ENCODE results near the gene PPM1L. TPM values are rescaled to one million over a fixed set of nuclear protein-coding genes. Genes with fewer than 3 reads are reported as not detected.
"Not testable (repeated sequence)": the region's sequence is repeated elsewhere in the genome, so short reads cannot be mapped to it uniquely, and the experiment has no call there.

The PPM1L gene
- total RNA-seq, 1 donor from 2014 or later = 30.1 TPM

DNA sequence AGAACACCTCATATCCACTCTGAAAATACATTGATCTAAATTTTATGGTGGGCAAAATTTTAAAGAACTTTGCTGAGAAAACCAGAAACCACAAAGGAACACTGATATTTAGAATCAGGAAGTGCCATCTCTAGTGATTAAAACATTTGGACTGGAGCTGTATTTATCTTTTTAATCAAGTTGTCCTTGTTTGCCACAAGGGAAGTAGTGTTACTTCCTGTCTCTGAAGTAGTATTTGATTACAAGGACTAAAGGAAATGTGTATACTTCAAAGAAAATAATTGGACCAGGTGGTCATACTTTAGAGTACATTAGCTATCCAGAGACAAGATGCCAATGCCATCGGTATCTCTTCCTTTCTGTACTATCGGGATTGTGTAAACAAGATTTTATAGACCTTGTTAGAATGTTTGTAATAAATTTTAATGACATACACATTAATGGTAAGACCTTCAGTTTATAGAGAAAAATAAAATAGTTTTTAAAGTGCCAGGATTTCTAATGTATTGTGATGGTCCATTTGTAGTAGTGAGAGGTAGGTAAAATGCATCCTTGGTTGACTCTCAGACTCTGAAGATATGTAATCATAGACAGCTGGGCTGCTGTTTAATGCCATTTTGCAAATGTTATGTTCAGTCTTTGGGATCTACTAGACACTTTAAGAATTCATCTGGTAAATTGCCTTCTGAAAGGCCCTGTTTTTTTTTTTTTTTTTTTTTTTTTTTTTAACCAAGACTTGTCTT lies 217.2 kb downstream of the PPM1L start:
- no peak for TF ChIP-seq CTCF (IDR thresholded peaks at IDR 0.05; ENCODE audit: unreplicated experiment)
- no peak overlapping the region for H3K4me3 Mint-ChIP-seq (ENCODE audit: low read depth)
- H3K36me3 Mint-ChIP-seq (ENCODE audit: insufficient read depth) = peaks cover 3% of the 10 kb centered on the region
- H3K9me3 Mint-ChIP-seq (ENCODE audit: low read depth) = peaks cover 7% of the 10 kb centered on the region
- no peak for DNase-seq (ENCODE audit: low spot score, unreplicated experiment)
- no peak overlapping the region for H3K27ac Mint-ChIP-seq
- no peaks in the 10 kb centered on the region for H3K4me1 Mint-ChIP-seq (ENCODE audit: low read depth)
- no peaks in the 10 kb centered on the region for H3K27me3 Mint-ChIP-seq

DNA sequence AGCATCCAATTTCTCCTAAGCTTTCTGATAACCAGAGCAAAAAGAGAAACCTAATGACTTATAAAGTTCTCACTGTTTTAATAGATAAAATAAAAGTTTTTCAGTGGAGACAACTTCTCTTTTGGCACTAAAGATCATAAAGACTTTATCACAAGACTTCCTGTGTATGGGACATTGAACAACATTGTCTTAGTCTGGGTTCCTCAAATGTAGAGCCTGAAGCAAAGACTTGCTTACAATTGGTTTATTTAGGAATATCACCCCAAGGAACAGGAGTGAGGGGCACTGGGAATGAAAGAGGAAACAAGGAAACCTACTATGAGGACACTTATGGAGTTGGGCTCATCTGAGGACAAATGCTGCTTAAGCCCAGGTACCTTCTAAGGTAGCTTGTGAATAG lies 221.7 kb downstream of the PPM1L start:
- Mint-ChIP-seq H3K4me1 (ENCODE audit: low read depth) (no peaks in the 10 kb centered on the region), H3K27ac (no peak overlapping the region), H3K4me3 (ENCODE audit: low read depth) (no peak overlapping the region), H3K36me3 (ENCODE audit: insufficient read depth) (peaks cover 9% of the 10 kb centered on the region), H3K27me3 (no peaks in the 10 kb centered on the region), H3K9me3 (ENCODE audit: low read depth) (peaks cover 11% of the 10 kb centered on the region)
- DNase-seq (ENCODE audit: low spot score, unreplicated experiment) = no peak
- TF ChIP-seq CTCF (IDR thresholded peaks at IDR 0.05; ENCODE audit: unreplicated experiment) = no peak

DNA sequence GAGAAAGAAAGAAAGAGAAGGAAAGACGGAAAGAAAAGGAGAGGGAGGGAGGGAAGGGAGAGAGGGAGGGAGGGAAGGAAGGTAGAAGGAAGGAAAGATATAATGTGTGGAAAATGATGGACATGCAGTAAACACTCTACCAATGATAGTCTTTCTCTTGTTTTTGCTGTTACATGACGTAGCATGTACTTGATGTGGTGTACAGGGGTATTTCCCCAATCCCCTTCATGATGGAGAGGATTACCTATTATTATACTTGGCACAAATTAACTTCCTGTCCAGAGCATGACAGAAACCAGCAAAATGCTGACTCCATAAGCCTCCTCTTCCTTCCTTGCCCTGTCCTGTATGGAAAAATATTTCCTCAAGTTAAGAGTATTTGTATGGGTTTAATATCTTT lies 224.7 kb downstream of the PPM1L start:
- H3K27me3 Mint-ChIP-seq = no peaks in the 10 kb centered on the region
- no peak overlapping the region for H3K27ac Mint-ChIP-seq
- peaks cover 16% of the 10 kb centered on the region for H3K9me3 Mint-ChIP-seq (ENCODE audit: low read depth)
- peaks cover 14% of the 10 kb centered on the region for H3K36me3 Mint-ChIP-seq (ENCODE audit: insufficient read depth)
- H3K4me1 Mint-ChIP-seq (ENCODE audit: low read depth) = no peaks in the 10 kb centered on the region
- no peak for DNase-seq (ENCODE audit: low spot score, unreplicated experiment)
- TF ChIP-seq CTCF (IDR thresholded peaks at IDR 0.05; ENCODE audit: unreplicated experiment) = no peak
- H3K4me3 Mint-ChIP-seq (ENCODE audit: low read depth) = no peak overlapping the region

DNA sequence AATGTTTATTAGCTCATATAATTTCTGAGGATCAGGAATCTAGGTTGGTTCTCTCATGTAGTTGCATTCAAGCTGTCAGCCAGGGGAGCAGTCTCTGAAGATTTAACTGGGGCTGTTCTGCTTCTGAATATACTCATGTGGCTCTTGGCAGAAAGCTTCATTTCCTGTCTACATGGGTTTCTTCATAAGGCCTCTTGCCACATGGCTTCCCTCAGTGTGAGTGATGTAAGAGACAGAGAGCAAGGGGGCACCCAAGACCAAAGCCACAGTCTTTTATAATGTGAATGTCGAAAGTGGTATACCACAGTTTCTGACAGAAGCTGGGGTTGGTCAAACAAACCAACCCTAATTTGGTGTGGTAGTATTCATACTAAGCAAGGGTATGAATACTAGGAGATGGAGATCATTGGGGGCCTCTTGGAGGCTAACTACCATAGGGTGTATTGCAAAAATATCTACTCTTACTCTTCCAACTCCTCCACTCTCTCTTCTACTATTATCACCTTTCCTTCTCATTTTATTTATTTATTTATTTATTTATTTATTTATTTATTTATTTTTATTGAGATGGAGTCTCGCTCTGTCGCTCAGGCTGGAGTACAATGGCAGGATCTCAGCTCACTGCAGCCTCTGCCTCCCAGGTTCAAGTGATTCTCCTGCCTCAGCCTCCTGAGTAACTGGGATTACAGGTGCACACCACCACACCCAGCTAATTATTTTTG lies 225.3 kb downstream of the PPM1L start:
- no peak for TF ChIP-seq CTCF (IDR thresholded peaks at IDR 0.05; ENCODE audit: unreplicated experiment)
- Mint-ChIP-seq H3K27me3 (no peaks in the 10 kb centered on the region), H3K9me3 (ENCODE audit: low read depth) (peaks cover 16% of the 10 kb centered on the region), H3K36me3 (ENCODE audit: insufficient read depth) (peaks cover 14% of the 10 kb centered on the region), H3K27ac (no peak overlapping the region), H3K4me1 (ENCODE audit: low read depth) (no peaks in the 10 kb centered on the region), H3K4me3 (ENCODE audit: low read depth) (no peak overlapping the region)
- no peak for DNase-seq (ENCODE audit: low spot score, unreplicated experiment)

- no peaks in the 10 kb centered on the region for H3K27me3 Mint-ChIP-seq
- no peak overlapping the region for H3K4me3 Mint-ChIP-seq (ENCODE audit: low read depth)
- no peak for DNase-seq (ENCODE audit: low spot score, unreplicated experiment)
- H3K9me3 Mint-ChIP-seq (ENCODE audit: low read depth) = peaks cover 11% of the 10 kb centered on the region
- peaks cover 13% of the 10 kb centered on the region for H3K36me3 Mint-ChIP-seq (ENCODE audit: insufficient read depth)
- TF ChIP-seq CTCF (IDR thresholded peaks at IDR 0.05; ENCODE audit: unreplicated experiment) = no peak
- peaks cover 1% of the 10 kb centered on the region for H3K4me1 Mint-ChIP-seq (ENCODE audit: low read depth)
- H3K27ac Mint-ChIP-seq = no peak overlapping the region
These were observed 226.5 kb downstream of the PPM1L start for GRCh38 chr3:160982491-160982890.

DNA sequence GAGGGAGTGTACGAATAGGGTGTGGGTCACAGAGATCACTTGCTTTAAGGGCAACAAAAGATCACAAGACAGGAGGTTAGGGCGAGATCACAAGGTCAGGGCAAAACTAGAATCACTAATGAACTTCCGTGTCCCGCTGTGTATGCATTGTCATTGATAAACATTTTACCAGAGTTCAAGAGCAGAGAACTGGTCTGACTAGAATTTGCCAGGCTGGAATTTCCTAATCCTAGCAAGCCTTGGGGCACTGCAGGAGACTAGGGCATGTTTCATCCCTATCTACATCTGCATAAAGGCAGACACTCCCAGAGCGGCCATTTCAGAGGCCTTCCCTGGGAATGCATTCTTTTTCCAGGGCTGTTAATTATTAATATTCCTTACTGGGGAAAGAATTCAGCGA lies 227.9 kb downstream of the PPM1L start:
- peaks cover 11% of the 10 kb centered on the region for H3K9me3 Mint-ChIP-seq (ENCODE audit: low read depth)
- not testable (repeated sequence) for H3K27ac Mint-ChIP-seq; H3K4me3 Mint-ChIP-seq (ENCODE audit: low read depth); H3K27me3 Mint-ChIP-seq; DNase-seq (ENCODE audit: low spot score, unreplicated experiment)
- peaks cover 13% of the 10 kb centered on the region for H3K4me1 Mint-ChIP-seq (ENCODE audit: low read depth)
- H3K36me3 Mint-ChIP-seq (ENCODE audit: insufficient read depth) = peaks cover 13% of the 10 kb centered on the region
